H1 (cell line): Measurements from ENCODE around the gene PEX16. TPM values are rescaled to one million over a fixed set of nuclear protein-coding genes. Genes with fewer than 3 reads are reported as not detected.

Experiments used
- CTCF ChIA-PET: fragments of 300-600 bp; sonication (Branson Sonifier 250); formaldehyde crosslinking; loops from one replicate; lab custom pipeline; 2021; ENCODE audit not compliant: partially characterized antibody; lab: Charles Lee
- POLR2A ChIA-PET: fragments of 300-600 bp; sonication (Branson Sonifier 250); formaldehyde crosslinking; loops from one replicate; lab custom pipeline; 2021; ENCODE audit warnings: inconsistent platforms; ENCODE audit not compliant: partially characterized antibody; lab: Charles Lee
- DNase-seq, 2 experiments: peaks; one replicate each; pipeline versions ENCODE4 v3.0.0 to v3.0.0-alpha.2; 2010 to 2022; ENCODE audit warnings: low spot score in 2 of 2, low read depth in 1 of 2, mixed read lengths in 1 of 2
- FAIRE-seq: peaks from 2 replicates; lab custom pipeline; 2011; peaks lifted over from hg19 to GRCh38; lab: Jason Lieb, UNC
- H2AFZ ChIP-seq: 2 replicates; pipeline ENCODE4 v1.8.1; 2012; ENCODE audit warnings: low read length, inconsistent platforms
- H2AK5ac ChIP-seq: 2 replicates; pipeline ENCODE4 v1.6.1; 2013; ENCODE audit warnings: low read depth, low read length
- H2BK120ac ChIP-seq: replicated peaks from 2 replicates; pipeline ENCODE3; 2013; ENCODE audit warnings: low read depth, low read length, inconsistent platforms
- H2BK12ac ChIP-seq: 2 replicates; pipeline ENCODE4 v1.6.1; 2013; ENCODE audit warnings: low read depth, low read length
- H2BK15ac ChIP-seq: 2 replicates; pipeline ENCODE4 v1.6.1; 2013; ENCODE audit warnings: low read length
- H2BK20ac ChIP-seq: 2 replicates; pipeline ENCODE4 v1.6.1; 2013; ENCODE audit warnings: low read length
- H2BK5ac ChIP-seq: 2 replicates; pipeline ENCODE4 v1.6.1; 2013; ENCODE audit warnings: low read depth, low read length
- H3K14ac ChIP-seq: 2 replicates; pipeline ENCODE4 v1.6.1; 2013; ENCODE audit warnings: inconsistent platforms; ENCODE audit not compliant: insufficient read length
- H3K18ac ChIP-seq: 2 replicates; pipeline ENCODE4 v1.6.1; 2013; ENCODE audit warnings: low read length; ENCODE audit errors: extremely low read depth
- H3K23ac ChIP-seq: 2 replicates; pipeline ENCODE4 v1.6.1; 2013; ENCODE audit warnings: inconsistent platforms; ENCODE audit not compliant: insufficient read length
- H3K23me2 ChIP-seq: 2 replicates; pipeline ENCODE4 v1.6.1; 2013; ENCODE audit warnings: low read depth, low read length
- H3K27ac ChIP-seq: 2 replicates; pipeline ENCODE4 v1.6.1; 2011; ENCODE audit warnings: low read depth, low read length, inconsistent platforms
- H3K27me3 ChIP-seq, 4 experiments: replicated peaks in 1 of 4; 1 replicate in 1 of 4; 2 replicates in 3 of 4; pipeline versions ENCODE4 v1.6.1 to v1.8.1; 2011 to 2013; ENCODE audit warnings: low read length in 3 of 4, mild to moderate bottlenecking in 3 of 4, inconsistent platforms in 2 of 4, mixed read lengths in 2 of 4, moderate library complexity in 1 of 4; ENCODE audit not compliant: control insufficient read depth in 3 of 4, insufficient read depth in 3 of 4; ENCODE audit errors: extremely low read depth in 1 of 4
- H3K36me3 ChIP-seq, 4 experiments: 2 replicates each; pipeline versions ENCODE4 v1.6.1 to v1.8.1; 2011 to 2013; ENCODE audit warnings: mild to moderate bottlenecking in 4 of 4, low read length in 3 of 4, moderate library complexity in 2 of 4, control low read depth in 1 of 4, inconsistent platforms in 1 of 4; ENCODE audit not compliant: insufficient read depth in 4 of 4, control insufficient read depth in 2 of 4
- H3K4ac ChIP-seq: replicated peaks from 2 replicates; pipeline ENCODE3; 2013; ENCODE audit warnings: low read length, low read depth, mixed read lengths, inconsistent platforms; ENCODE audit not compliant: insufficient read length
- H3K4me1 ChIP-seq, 4 experiments: replicated peaks in 1 of 4; 1 replicate in 1 of 4; 2 replicates in 3 of 4; pipeline versions ENCODE4 v1.6.1 to v1.8.1; 2011 to 2013; ENCODE audit warnings: low read length in 3 of 4, inconsistent platforms in 2 of 4, mixed read lengths in 1 of 4; ENCODE audit not compliant: insufficient read depth in 4 of 4, control insufficient read depth in 3 of 4
- H3K4me2 ChIP-seq, 2 experiments: 2 replicates each; pipeline versions ENCODE4 v1.6.1 to v1.8.1; 2011 to 2013; ENCODE audit warnings: low read depth in 2 of 2, low read length in 2 of 2, control low read depth in 1 of 2, inconsistent platforms in 1 of 2, mild to moderate bottlenecking in 1 of 2; ENCODE audit not compliant: insufficient read depth in 1 of 2
- H3K4me3 ChIP-seq, 4 experiments: fragments of 200-600, 300-600 bp in 1 of 4; sonication (generic), shearing (Covaris generic), sonication (Bioruptor Twin) in 1 of 4; 2 replicates each; pipeline versions ENCODE4 v1.5.1 to v1.8.1; 2011 to 2016; ENCODE audit warnings: low read length in 4 of 4, low read depth in 3 of 4, control low read depth in 2 of 4, inconsistent platforms in 2 of 4, mild to moderate bottlenecking in 2 of 4, mixed read lengths in 1 of 4, moderate library complexity in 1 of 4; ENCODE audit not compliant: insufficient read depth in 2 of 4; ENCODE audit errors: extremely low read depth in 1 of 4
- H3K56ac ChIP-seq: replicated peaks from 2 replicates; pipeline ENCODE3; 2013; ENCODE audit warnings: low read depth, mild to moderate bottlenecking, mixed read lengths, low read length, inconsistent platforms; ENCODE audit not compliant: insufficient read length
- H3K79me1 ChIP-seq: 2 replicates; pipeline ENCODE4 v1.6.1; 2013; ENCODE audit warnings: low read depth, low read length, control low read depth
- H3K79me2 ChIP-seq, 2 experiments: 2 replicates each; pipeline versions ENCODE4 v1.6.1 to v1.8.1; 2012 to 2013; ENCODE audit warnings: low read length in 2 of 2, mild to moderate bottlenecking in 2 of 2, inconsistent platforms in 1 of 2; ENCODE audit not compliant: insufficient read depth in 2 of 2, control insufficient read depth in 1 of 2
- H3K9ac ChIP-seq, 4 experiments: replicated peaks in 1 of 4; 1 replicate in 1 of 4; 2 replicates in 3 of 4; pipeline versions ENCODE4 v1.6.1 to v1.8.1; 2011 to 2013; ENCODE audit warnings: low read depth in 3 of 4, low read length in 3 of 4, control low read depth in 2 of 4, mild to moderate bottlenecking in 2 of 4, moderate library complexity in 2 of 4, inconsistent platforms in 1 of 4; ENCODE audit errors: extremely low read depth in 1 of 4
- H3K9me3 ChIP-seq, 2 experiments: 2 replicates each; pipeline versions ENCODE4 v1.6.1 to v1.8.1; 2012 to 2013; ENCODE audit warnings: mild to moderate bottlenecking in 2 of 2, moderate library complexity in 2 of 2, control low read depth in 1 of 2, inconsistent platforms in 1 of 2, low read depth in 1 of 2, low read length in 1 of 2, mixed read lengths in 1 of 2; ENCODE audit not compliant: insufficient read depth in 2 of 2
- H4K20me1 ChIP-seq, 2 experiments: replicated peaks in 1 of 2; 2 replicates each; pipeline versions ENCODE3 to v1.8.1; 2011 to 2013; ENCODE audit warnings: inconsistent platforms in 2 of 2, low read length in 2 of 2, mild to moderate bottlenecking in 1 of 2; ENCODE audit not compliant: insufficient read depth in 2 of 2, control insufficient read depth in 1 of 2
- H4K5ac ChIP-seq: 2 replicates; pipeline ENCODE4 v1.6.1; 2013; ENCODE audit warnings: low read length, low read depth, mixed read lengths, inconsistent platforms; ENCODE audit not compliant: insufficient read length
- H4K8ac ChIP-seq: 2 replicates; pipeline ENCODE4 v1.8.0; 2013; ENCODE audit warnings: mild to moderate bottlenecking, moderate library complexity, low read length, inconsistent platforms; ENCODE audit not compliant: insufficient read depth; ENCODE audit errors: extremely low read depth
- H4K91ac ChIP-seq: replicated peaks from 2 replicates; pipeline ENCODE3; 2013; ENCODE audit warnings: low read length, mixed read lengths, inconsistent platforms; ENCODE audit not compliant: insufficient read length
- WGBS, 2 experiments: shearing (Covaris generic) in 1 of 2; methylation state at CpG; one replicate each; pipeline versions ENCODE4 v1.1.6 to v1.1.7; 2013 to 2015; ENCODE audit warnings: low lambda C conversion rate in 2 of 2, mixed read lengths in 2 of 2, inconsistent platforms in 1 of 2, low coverage in 1 of 2, missing lambda C conversion rate in 1 of 2; ENCODE audit not compliant: insufficient replicate concordance in 2 of 2, insufficient coverage in 1 of 2, insufficient read length in 1 of 2; ENCODE audit errors: extremely low coverage in 1 of 2, missing lambda C conversion rate in 1 of 2; 5-methylcytosine and 5-hydroxymethylcytosine counted together
- polyA plus RNA-seq, 7 experiments: library from polyadenylated mRNA; depleted of rRNA in 3 of 7; stranded (reverse) in 5 of 7; unstranded in 2 of 7; fragments of >200 nt in 5 of 7; fragments of 200-250 nt in 2 of 7; gene quantifications; 1 replicate in 5 of 7; 2 replicates in 1 of 7; 4 replicates in 1 of 7; pipeline versions ENCODE4 v1.2.1 to v1.2.3, GENCODE V29; 2011 to 2013; ENCODE audit warnings: missing spikeins in 2 of 7, mixed read lengths in 2 of 7
- total RNA-seq: library from RNA; stranded (reverse); fragmentation: NEBNext Ultra II Directional; extraction: Animal tissue kit (Norgen Biotek cat#: 25700); gene quantifications from 2 replicates; pipeline ENCODE4 v1.2.1, GENCODE V29; 2021

Gene PEX16
- total and polyA plus RNA-seq, 2 of the 8 experiments (the other 6 are each of a cell fraction or from before 2014, with no cell fraction given) = 29.2 to 36.0 TPM

DNA sequence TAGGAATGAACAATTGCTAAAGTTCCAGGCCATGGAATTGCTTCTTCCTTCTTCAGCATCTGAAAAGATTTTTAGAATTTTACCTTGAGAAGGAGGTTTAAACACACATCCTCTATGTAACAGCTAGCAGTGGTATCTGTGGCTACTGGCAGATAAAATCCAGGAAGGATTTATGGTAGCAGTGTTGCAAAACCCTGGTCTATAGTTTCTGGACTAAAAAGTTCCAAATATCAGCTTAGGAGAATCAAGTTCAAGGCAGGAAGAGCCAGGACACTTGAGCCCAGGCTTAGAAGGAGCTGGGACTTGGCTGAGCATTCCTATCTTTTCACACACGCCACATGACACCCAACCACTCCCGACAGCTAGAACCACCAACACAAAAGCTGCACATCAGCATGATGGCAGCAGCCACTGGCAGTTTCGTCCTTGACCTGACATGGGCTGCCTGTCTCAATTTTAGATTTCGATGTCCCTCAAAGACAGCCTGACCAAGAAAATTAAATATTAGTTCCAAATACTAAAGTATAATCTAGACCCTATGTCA is 18.9 kb upstream of the PEX16 start:
- DNase-seq = no peak
- FAIRE-seq = no peak

More for the DNA sequence above, 18.9 kb upstream of the PEX16 start:
- Histone ChIP-seq H3K4ac (no peak overlapping the region), H4K5ac (no peak overlapping the region), H3K23me2 (no peaks in the 10 kb centered on the region), H3K18ac (no peak overlapping the region), H2BK15ac (no peak overlapping the region), H3K23ac (no peak overlapping the region), H3K4me2 (no peak overlapping the region), H3K79me2 (no peaks in the 10 kb centered on the region), H3K79me1 (no peaks in the 10 kb centered on the region), H3K14ac (no peak overlapping the region), H3K9ac (no peak overlapping the region), H4K91ac (no peak overlapping the region), H4K20me1 (no peaks in the 10 kb centered on the region), H2BK12ac (no peak overlapping the region), H4K8ac (no peak overlapping the region), H2BK5ac (no peak overlapping the region), H3K4me3 (no peak overlapping the region), H2BK120ac (no peak overlapping the region), H3K56ac (no peak overlapping the region), H2AFZ (no peak overlapping the region), H2BK20ac (no peak overlapping the region), H3K4me1 (peaks cover 0 to 5% (median 0%) of the 10 kb centered on the region in 4 experiments; a peak in 1 of 7 replicates), H3K9me3 (no peaks in the 10 kb centered on the region), H3K27me3 (no peaks in the 10 kb centered on the region), H2AK5ac (no peak overlapping the region), H3K36me3 (peaks cover 6 to 26% (median 12%) of the 10 kb centered on the region in 4 experiments; a peak in 7 of 8 replicates), H3K27ac (no peak overlapping the region)
- WGBS, 2 experiments = 91% methylated on average over 4 of the region's 4 CpGs; no CpG with 5 or more reads in 1 of the 2 experiments
- CTCF ChIA-PET = interaction anchor here (0.6 to 2.1 kb wide), 7 partner anchors 11 to 70 kb away, joined by 4 to 7 read pairs (median 6); no protein-coding TSS in a partner anchor
- POLR2A ChIA-PET = interaction anchor here (0.8 to 13.6 kb wide), 9 partner anchors 13 to 392 kb away, joined by 3 to 115 read pairs (median 3); partner anchors contain the start of gene LARGE2
